GM12872 (cell line): ENCODE measurements around the gene FBXO15.

Source experiments
- CTCF ChIP-seq: IDR thresholded peaks from 3 replicates; pipeline ENCODE4 v1.5.1; 2011; ENCODE audit warnings: low read depth, mild to moderate bottlenecking, low read length, moderate library complexity; ENCODE audit not compliant: insufficient read depth

The FBXO15 gene, protein sequence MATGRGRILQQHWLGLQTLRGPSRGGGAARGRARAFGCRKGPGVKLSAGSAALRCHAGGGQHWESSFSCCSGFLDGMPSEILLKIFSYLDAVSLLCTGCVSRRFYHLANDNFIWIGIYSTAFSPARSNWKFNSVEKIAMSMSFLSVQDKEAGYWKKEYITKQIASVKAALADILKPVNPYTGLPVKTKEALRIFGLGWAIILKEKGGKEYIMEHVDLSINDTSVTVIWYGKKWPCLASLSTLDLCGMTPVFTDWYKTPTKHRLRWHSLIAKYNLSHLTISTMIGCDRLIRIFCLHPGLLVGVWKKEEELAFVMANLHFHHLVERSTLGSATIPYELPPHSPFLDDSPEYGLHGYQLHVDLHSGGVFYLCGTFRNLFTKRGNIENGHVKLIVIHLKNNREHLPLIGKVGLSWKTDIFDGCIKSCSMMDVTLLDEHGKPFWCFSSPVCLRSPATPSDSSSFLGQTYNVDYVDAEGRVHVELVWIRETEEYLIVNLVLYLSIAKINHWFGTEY

GRCh38 chr18:74147779-74148542 lies at the start of gene FBXO15, which contains the start of gene TIMM21:
Gene FBXO15 (minus strand): TSS chr18:74147834. CDS start chr18:74147785, 49 bp downstream.
Gene TIMM21 (plus strand): TSS chr18:74148523. CDS start chr18:74148809, 286 bp downstream.
- no peak for TF ChIP-seq CTCF

GRCh38 chr18:74196220-74197119 lies 48.8 kb upstream of the FBXO15 start:
- TF ChIP-seq CTCF, result peak; percentile 74

DNA sequence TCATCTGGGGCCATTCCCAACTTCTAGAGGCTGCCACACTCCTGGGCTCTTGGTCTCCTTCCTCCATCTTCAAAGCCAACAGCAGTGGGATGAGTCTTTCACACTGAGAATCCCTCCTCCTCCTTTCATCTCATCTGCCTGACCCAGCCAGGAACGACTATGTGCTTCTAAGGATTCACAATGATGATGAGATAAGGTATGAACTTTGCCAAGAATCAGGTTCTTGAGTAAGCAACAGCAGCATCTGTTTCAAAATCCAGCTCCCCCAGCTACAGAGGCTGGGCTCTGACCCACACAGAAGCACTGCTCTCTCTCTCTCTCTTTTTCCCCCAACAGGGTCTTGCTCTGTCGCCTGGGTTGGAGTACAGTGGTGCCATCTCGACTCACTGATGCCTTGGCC lies 47.1 kb upstream of the FBXO15 start:
- no peak for TF ChIP-seq CTCF

- no peak for TF ChIP-seq CTCF
Observed at GRCh38 chr18:74191577-74191976, 43.9 kb upstream of the FBXO15 start.

DNA sequence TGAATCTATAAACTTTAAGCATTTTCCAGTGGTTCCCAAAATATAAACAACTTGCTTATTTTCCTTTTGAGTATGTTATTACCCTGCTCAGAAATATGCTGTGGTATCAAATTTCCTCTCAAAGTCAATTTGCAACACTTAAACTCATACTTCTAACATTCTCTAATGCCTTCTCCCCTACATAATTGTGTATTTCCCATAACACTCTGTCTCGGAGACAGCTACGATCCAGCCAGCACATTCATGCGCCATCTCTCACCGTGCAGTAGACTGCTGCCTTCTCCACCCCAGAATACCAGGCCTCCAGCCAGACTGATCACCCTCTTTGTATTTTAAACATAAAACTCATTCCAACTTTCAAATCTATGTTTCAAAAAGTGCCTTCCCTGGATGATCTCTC lies 42.5 kb upstream of the FBXO15 start:
- TF ChIP-seq CTCF, result no peak

DNA sequence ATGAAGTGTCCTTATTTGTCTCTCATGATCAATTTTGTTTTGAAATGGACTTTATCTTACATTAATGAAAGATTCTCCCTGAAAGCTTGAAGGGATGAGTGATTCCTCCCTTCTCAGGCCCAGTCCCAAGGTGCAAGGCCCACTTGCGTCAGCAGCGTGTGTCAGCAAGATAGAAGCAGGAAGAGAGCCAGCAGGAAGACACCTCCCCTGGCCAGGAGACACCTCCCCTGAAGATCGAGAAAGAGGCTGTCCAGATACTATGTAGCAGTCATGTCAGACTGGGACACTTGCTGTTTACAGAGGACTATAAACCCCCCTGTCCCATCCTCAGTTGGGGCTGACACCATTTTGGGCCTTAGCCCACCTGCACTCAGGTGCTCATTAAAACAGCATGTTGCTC lies 39.0 kb upstream of the FBXO15 start:
- TF ChIP-seq CTCF, result no peak
